Stomach (tissue), 4 donors: ENCODE results near the gene GPATCH3.

ENCODE experiments used
- EP300 ChIP-seq: sonication (generic); formaldehyde crosslinking; IDR thresholded peaks from one replicate; pipeline ENCODE4 v1.6.1; 2017; ENCODE audit warnings: antibody characterized with exemption
- TF ChIP-seq, protein P1 (sequence below), 7 experiments: fragments of 450-650 bp in 4 of 7; fragments of 200-600 bp in 3 of 7; sonication (generic) in 3 of 7; IDR thresholded peaks; one replicate each; pipeline ENCODE4 v1.5.1; 2016 to 2019; ENCODE audit warnings: antibody characterized with exemption in 7 of 7, control low read depth in 2 of 7, mild to moderate bottlenecking in 1 of 7

DNA sequence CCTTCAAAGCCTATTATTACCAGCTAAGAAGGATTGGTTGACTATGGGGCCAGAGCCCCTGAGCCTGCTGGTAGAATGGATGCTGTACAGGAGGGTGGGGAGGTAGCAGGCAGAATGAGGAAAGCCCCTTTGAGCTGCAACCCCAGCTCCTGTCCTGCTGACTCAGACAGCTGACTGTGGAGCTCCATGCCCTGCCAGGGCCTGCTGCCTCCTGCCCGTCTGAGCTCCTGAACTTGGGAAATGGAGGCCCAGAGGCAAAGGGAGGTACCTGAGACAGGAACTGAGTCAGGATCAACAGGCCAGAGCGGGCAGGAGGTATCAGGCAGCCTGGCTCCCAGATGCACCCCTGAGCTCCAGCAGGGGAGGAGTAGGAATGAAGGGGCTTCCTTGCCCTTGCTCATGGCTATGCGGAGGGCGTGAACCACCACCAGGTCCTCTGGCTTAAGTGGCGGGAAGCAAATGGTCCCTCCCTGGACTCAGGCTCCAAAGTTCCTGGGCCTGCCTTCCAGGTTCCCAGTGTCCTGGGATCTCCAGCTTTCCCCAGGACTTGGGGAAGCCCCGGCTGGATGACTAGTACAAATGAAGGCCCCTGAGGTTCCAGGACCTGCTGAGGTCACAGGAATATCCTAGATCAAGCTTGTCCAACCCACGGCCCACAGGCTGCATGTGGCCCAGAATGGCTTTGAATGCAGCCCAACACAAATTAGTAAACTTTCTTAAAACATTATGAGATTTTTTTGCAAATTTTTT, 41.2 kb downstream of the GPATCH3 start:
- TF ChIP-seq, protein P1, sequence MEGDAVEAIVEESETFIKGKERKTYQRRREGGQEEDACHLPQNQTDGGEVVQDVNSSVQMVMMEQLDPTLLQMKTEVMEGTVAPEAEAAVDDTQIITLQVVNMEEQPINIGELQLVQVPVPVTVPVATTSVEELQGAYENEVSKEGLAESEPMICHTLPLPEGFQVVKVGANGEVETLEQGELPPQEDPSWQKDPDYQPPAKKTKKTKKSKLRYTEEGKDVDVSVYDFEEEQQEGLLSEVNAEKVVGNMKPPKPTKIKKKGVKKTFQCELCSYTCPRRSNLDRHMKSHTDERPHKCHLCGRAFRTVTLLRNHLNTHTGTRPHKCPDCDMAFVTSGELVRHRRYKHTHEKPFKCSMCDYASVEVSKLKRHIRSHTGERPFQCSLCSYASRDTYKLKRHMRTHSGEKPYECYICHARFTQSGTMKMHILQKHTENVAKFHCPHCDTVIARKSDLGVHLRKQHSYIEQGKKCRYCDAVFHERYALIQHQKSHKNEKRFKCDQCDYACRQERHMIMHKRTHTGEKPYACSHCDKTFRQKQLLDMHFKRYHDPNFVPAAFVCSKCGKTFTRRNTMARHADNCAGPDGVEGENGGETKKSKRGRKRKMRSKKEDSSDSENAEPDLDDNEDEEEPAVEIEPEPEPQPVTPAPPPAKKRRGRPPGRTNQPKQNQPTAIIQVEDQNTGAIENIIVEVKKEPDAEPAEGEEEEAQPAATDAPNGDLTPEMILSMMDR (IDR thresholded peaks at IDR 0.05), result no peak
- no peak for TF ChIP-seq EP300
